IMR-90 (cell line): ENCODE results near the gene CUL4A.

Source experiments
- BHLHE40 ChIP-seq: fragments of 150-350 bp; IDR thresholded peaks from 2 replicates; pipeline ENCODE4 v1.6.1; 2016; ENCODE audit warnings: mild to moderate bottlenecking, low read depth, low read length
- CEBPB ChIP-seq: IDR thresholded peaks from 2 replicates; pipeline ENCODE4 v1.6.1; 2012; ENCODE audit warnings: low read depth, low read length, improper control_type of control experiment
- MAFK ChIP-seq: IDR thresholded peaks from 2 replicates; pipeline ENCODE4 v1.6.1; 2012; ENCODE audit warnings: low read depth, low read length, improper control_type of control experiment
- MAZ ChIP-seq: IDR thresholded peaks from 2 replicates; pipeline ENCODE4 v1.6.1; 2012; ENCODE audit warnings: low read depth, mild to moderate bottlenecking, low read length, improper control_type of control experiment, moderate library complexity, borderline replicate concordance
- MXI1 ChIP-seq: IDR thresholded peaks from 2 replicates; pipeline ENCODE4 v1.6.1; 2012; ENCODE audit warnings: low read depth, mild to moderate bottlenecking, low read length, moderate library complexity, borderline replicate concordance
- POLR2A ChIP-seq: IDR thresholded peaks from 2 replicates; pipeline ENCODE4 v1.6.1; 2012; ENCODE audit warnings: mild to moderate bottlenecking, low read depth, low read length
- RCOR1 ChIP-seq: IDR thresholded peaks from 2 replicates; pipeline ENCODE4 v1.6.1; 2012; ENCODE audit warnings: mild to moderate bottlenecking, low read length, improper control_type of control experiment; ENCODE audit not compliant: insufficient replicate concordance
- RFX5 ChIP-seq: IDR thresholded peaks from 2 replicates; pipeline ENCODE4 v1.8.0; 2012; ENCODE audit warnings: low read depth, mild to moderate bottlenecking, low read length, moderate library complexity
- TF ChIP-seq, protein P1 (sequence below): conservative IDR thresholded peaks from 2 replicates; pipeline ENCODE4 v1.5.1; 2012; ENCODE audit warnings: mild to moderate bottlenecking, low read depth, low read length, improper control_type of control experiment

DNA sequence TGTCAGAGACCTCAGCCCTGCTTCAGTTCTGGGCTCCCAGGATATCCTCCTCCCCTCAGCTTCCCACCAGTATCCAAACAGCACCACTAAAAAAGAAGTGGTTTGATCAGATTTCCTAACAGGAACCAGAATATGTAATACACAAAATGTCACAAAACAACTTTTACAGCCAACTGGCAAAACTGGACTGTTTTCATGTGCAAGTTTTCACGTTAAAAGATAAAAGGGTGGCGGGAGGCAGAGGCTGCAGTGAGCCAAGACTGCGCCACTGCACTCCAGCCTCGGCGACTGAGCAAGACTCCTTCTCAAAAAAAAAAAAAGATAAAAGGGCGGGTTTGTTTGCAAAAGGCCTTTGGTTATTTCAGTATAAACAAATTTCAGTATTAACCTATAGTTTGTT, 14.1 kb upstream of the CUL4A start:
- TF ChIP-seq POLR2A (no peak), MAZ (no peak), RFX5 (no peak), CEBPB (no peak), BHLHE40 (no peak), MAFK (no peak), RCOR1 (no peak), MXI1 (no peak)
- TF ChIP-seq, protein P1, sequence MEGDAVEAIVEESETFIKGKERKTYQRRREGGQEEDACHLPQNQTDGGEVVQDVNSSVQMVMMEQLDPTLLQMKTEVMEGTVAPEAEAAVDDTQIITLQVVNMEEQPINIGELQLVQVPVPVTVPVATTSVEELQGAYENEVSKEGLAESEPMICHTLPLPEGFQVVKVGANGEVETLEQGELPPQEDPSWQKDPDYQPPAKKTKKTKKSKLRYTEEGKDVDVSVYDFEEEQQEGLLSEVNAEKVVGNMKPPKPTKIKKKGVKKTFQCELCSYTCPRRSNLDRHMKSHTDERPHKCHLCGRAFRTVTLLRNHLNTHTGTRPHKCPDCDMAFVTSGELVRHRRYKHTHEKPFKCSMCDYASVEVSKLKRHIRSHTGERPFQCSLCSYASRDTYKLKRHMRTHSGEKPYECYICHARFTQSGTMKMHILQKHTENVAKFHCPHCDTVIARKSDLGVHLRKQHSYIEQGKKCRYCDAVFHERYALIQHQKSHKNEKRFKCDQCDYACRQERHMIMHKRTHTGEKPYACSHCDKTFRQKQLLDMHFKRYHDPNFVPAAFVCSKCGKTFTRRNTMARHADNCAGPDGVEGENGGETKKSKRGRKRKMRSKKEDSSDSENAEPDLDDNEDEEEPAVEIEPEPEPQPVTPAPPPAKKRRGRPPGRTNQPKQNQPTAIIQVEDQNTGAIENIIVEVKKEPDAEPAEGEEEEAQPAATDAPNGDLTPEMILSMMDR: no peak
